DMS53 (cell line): Measurements from ENCODE around the gene C9orf50.

Experiments used
- DNase-seq: peaks from one replicate; lab custom pipeline; 2025; lab: John Stamatoyannopoulos, UW

Gene C9orf50

GRCh38 chr9:129591916-129592315, 29.0 kb downstream of the C9orf50 start:
- DNase-seq, result no peak

DNA sequence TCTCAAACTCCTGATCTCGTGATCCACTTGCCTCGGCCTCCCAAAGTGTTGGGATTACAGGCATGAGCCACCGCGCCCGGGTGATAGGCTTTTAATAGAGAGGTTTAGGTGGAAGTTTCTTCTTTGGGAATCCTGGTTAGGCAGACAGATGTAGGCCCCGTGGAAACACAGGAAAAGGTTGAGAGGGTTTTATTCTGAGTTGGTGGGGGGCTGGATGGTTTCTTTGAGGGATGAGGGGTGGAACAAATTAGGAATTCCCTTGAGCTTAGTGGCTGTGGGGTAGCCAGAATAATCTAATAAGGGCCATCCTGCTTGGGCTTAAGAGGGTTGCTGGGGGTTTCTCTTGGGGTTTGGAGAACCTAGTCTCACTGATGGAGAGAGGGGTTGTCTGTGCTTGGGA, 30.4 kb downstream of the C9orf50 start:
- no peak for DNase-seq

GRCh38 chr9:129587487-129588262, 33.2 kb downstream of the C9orf50 start:
- no peak for DNase-seq

- no peak for DNase-seq
These were observed 34.2 kb downstream of the C9orf50 start for GRCh38 chr9:129586685-129587084.

DNA sequence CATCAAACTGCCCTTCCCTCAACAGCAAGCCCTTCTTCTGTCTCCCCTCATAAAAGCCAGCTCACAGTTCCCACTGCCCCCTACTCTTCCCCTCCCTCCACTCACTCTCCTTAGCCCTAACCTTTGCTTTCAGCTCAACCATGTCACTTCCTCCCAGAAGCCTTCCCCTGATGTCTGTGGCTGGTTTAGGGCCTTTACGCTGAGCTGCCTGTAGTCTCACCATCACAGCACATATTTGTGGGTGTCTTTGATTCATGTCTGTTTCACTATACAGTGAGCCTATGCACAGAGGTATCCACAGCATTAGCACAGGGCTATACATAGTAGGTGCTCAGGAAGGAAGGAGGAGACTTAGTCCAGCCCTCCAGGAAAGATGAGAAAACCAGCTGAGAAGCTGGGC, 34.7 kb downstream of the C9orf50 start:
- DNase-seq, result no peak

DNA sequence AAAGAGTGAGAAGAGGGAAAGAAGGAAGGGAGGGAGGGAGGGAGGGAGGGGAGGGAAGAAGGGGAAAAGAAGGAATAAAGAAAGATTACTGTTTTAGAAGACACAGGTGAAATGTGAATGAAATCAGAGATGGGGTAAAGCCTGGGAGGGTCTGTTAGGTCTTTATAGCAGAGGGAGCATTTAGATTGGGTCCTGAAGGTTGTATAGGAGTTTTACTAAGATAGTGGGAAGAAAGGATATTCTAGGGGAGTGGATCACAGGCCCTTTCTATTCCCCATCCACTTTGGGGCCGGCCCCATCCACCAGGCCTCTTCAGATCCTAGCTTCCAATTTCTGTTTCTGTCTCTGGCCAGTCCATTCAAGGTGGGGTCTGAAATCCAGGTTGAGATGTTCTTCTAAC, 35.5 kb downstream of the C9orf50 start:
- DNase-seq, result no peak

GRCh38 chr9:129584136-129584535, 36.8 kb downstream of the C9orf50 start:
- DNase-seq, result peak; percentile 82

- DNase-seq, result no peak
These were observed 37.4 kb downstream of the C9orf50 start for GRCh38 chr9:129583308-129584038.

DNA sequence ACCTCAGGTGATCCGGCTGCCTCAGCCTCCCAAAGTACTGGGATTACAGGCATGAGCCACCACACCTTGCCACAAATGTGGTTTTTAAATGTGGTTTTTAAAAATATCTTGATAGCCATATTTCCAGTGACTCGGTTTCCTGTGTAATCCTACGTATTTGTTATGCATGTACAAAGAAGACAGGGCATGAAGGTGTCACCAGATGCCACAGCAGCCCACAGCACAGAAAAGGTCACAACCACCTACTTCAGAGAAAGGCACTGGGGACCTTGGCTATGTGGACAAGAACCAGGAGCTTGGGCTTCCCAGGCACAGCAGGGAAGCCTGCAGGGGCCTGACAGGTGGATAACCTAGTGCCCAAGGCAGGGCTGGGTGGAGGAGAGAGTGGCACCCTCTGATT, 38.0 kb downstream of the C9orf50 start:
- DNase-seq, result no peak

DNA sequence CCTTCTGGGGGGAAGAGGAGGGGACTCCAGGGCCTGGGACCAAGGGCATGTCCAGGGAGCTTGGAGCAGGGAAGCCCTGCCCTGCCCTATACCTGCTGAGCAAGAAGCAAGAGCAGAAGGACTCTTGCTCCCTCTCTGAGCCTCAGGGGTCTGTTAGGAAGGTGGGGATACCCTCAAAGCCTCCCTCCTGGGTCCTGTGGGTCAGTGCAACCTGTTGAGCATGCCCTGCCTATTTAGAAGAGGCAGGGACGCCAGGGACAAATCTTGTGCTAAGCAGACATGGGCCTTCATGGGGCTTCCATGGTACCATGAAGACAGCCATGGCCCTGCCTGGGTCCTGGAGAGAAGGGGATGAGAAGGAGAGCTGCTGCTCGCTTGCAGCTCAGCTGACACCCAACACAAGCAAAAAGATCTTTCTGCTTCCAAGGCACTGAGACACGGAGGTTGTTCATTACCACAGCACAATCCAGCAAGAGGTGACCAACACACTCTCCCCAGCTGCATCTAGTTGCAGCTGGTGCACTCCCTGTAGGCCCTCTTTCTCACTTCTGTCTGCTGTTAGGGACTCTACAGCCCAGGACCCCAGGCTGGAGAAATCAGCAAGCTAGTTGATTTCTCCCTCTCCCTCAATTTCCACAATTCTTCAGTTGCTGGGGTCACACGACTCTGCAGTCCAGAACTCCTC, 39.3 kb downstream of the C9orf50 start:
- no peak for DNase-seq

DNA sequence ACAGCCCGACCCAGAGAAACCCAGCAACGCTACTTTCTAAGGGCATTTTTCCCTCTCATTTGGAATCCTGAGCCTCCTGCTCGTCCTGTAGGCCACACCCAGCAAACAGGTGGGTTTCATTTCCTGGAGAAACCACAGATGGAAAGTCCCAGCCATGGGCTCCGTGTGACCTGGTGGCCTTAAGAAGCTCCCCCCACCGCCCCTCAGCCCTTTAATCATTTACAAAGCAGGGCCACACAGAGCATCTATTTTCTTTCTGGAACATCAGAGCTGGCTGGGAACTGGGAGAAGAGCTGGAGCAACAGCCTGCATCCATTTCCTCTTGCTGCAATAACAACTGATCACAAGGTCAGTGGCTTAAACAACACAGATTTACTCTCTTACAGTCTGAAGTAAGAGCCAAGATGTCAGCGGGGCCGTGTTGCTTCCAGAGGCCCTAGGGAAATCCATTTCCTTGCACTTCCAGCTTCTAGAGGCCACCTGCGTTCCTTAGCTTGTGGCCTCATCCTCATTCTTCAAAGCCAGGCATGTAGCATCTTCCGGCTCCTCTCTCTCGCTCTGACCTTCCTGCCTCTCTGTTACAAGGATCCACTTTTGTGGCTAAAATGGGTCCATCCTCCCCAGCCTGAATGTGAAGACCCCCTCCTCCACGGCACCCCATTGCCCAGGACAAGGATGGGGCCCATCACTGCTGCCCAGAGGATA, 40.5 kb downstream of the C9orf50 start:
- DNase-seq, result peak; percentile 23

GRCh38 chr9:129579294-129579693, 41.6 kb downstream of the C9orf50 start:
- no peak for DNase-seq

GRCh38 chr9:129576546-129577543, 44.1 kb downstream of the C9orf50 start:
- no peak for DNase-seq

GRCh38 chr9:129575818-129576217, 45.1 kb downstream of the C9orf50 start:
- no peak for DNase-seq

- DNase-seq, result no peak
These were observed 45.9 kb downstream of the C9orf50 start for GRCh38 chr9:129574911-129575585.

DNA sequence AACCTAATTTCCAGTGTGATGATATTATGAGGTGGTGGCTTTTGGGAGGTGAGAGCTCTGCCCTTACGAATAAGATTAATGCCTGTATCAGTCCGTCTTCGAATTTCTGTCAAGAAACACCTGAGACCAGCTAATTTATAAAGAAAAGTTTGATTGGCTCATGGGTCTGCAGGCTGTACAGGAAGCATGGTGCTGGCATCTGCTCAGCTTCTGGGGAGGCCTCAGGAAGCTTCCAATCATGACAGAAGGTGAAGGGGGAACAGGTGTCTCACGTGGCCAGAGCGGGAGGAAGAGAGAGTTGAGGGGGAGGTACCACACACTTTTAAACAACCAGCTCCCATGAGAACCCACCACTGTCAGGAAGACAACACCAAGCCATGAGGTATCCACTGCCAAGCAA, 46.9 kb downstream of the C9orf50 start:
- DNase-seq, result no peak

GRCh38 chr9:129572517-129572916, 48.4 kb downstream of the C9orf50 start:
- no peak for DNase-seq

GRCh38 chr9:129572052-129572425, 48.9 kb downstream of the C9orf50 start:
- DNase-seq, result no peak

- no peak for DNase-seq
These were observed 49.4 kb downstream of the C9orf50 start for GRCh38 chr9:129571298-129572051.
